ENCODE results near the gene KCNE4.

DNA sequence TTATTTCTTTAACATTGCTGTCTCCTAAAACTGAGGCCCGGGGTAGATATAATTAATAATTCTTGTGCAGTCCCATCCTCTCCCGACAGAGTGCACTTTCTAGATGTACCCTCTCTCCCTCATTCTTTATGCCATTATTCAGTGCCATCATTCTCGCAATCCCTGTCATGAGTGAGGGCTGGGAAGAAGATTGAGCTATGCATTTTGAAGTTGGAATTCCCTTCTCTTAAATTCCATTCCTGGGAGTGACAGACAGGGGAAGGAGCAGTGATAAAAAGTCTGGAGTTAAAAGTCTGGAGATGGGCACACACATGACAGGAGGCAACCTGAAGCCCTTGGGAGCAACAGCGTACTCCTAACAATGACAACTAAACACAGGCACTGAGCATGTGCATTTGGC lies 2.6 kb upstream of the KCNE4 start:
- TF ChIP-seq ZFP30 (CRISPR knock-in tag; IDR thresholded peaks at IDR 0.05) (no peak), TCF4 (CRISPR knock-in tag; IDR thresholded peaks at IDR 0.05; ENCODE audit: borderline replicate concordance) (no peak), ARNTL (CRISPR knock-in tag; IDR thresholded peaks at IDR 0.05; ENCODE audit: borderline replicate concordance, low read depth) (no peak), OSR1 (CRISPR knock-in tag; IDR thresholded peaks at IDR 0.05) (no peak), ZFP3 (CRISPR knock-in tag; IDR thresholded peaks at IDR 0.05) (no peak), BACH2 (CRISPR knock-in tag; IDR thresholded peaks at IDR 0.05; ENCODE audit: borderline replicate concordance) (no peak), ZNF70 (CRISPR knock-in tag; IDR thresholded peaks at IDR 0.05) (no peak), GLIS3 (CRISPR knock-in tag; IDR thresholded peaks at IDR 0.05) (no peak), RARB (CRISPR knock-in tag; IDR thresholded peaks at IDR 0.05) (no peak)
- TF ChIP-seq, protein P1, sequence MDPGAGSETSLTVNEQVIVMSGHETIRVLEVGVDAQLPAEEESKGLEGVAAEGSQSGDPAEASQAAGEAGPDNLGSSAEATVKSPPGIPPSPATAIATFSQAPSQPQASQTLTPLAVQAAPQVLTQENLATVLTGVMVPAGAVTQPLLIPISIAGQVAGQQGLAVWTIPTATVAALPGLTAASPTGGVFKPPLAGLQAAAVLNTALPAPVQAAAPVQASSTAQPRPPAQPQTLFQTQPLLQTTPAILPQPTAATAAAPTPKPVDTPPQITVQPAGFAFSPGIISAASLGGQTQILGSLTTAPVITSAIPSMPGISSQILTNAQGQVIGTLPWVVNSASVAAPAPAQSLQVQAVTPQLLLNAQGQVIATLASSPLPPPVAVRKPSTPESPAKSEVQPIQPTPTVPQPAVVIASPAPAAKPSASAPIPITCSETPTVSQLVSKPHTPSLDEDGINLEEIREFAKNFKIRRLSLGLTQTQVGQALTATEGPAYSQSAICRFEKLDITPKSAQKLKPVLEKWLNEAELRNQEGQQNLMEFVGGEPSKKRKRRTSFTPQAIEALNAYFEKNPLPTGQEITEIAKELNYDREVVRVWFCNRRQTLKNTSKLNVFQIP (CRISPR knock-in tag; IDR thresholded peaks at IDR 0.05; ENCODE audit: borderline replicate concordance, low read depth) = no peak
- TF ChIP-seq, protein P2, sequence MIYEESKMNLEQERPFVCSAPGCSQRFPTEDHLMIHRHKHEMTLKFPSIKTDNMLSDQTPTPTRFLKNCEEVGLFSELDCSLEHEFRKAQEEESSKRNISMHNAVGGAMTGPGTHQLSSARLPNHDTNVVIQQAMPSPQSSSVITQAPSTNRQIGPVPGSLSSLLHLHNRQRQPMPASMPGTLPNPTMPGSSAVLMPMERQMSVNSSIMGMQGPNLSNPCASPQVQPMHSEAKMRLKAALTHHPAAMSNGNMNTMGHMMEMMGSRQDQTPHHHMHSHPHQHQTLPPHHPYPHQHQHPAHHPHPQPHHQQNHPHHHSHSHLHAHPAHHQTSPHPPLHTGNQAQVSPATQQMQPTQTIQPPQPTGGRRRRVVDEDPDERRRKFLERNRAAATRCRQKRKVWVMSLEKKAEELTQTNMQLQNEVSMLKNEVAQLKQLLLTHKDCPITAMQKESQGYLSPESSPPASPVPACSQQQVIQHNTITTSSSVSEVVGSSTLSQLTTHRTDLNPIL (CRISPR knock-in tag; IDR thresholded peaks at IDR 0.05; ENCODE audit: low read depth) = no peak
- TF ChIP-seq, protein P3, sequence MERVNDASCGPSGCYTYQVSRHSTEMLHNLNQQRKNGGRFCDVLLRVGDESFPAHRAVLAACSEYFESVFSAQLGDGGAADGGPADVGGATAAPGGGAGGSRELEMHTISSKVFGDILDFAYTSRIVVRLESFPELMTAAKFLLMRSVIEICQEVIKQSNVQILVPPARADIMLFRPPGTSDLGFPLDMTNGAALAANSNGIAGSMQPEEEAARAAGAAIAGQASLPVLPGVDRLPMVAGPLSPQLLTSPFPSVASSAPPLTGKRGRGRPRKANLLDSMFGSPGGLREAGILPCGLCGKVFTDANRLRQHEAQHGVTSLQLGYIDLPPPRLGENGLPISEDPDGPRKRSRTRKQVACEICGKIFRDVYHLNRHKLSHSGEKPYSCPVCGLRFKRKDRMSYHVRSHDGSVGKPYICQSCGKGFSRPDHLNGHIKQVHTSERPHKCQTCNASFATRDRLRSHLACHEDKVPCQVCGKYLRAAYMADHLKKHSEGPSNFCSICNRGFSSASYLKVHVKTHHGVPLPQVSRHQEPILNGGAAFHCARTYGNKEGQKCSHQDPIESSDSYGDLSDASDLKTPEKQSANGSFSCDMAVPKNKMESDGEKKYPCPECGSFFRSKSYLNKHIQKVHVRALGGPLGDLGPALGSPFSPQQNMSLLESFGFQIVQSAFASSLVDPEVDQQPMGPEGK (CRISPR knock-in tag; IDR thresholded peaks at IDR 0.05; ENCODE audit: borderline replicate concordance) = no peak
- TF ChIP-seq, protein P4, sequence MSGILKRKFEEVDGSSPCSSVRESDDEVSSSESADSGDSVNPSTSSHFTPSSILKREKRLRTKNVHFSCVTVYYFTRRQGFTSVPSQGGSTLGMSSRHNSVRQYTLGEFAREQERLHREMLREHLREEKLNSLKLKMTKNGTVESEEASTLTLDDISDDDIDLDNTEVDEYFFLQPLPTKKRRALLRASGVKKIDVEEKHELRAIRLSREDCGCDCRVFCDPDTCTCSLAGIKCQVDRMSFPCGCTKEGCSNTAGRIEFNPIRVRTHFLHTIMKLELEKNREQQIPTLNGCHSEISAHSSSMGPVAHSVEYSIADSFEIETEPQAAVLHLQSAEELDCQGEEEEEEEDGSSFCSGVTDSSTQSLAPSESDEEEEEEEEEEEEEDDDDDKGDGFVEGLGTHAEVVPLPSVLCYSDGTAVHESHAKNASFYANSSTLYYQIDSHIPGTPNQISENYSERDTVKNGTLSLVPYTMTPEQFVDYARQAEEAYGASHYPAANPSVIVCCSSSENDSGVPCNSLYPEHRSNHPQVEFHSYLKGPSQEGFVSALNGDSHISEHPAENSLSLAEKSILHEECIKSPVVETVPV (CRISPR knock-in tag; IDR thresholded peaks at IDR 0.05) = no peak
